KMS-11 (cell line): ENCODE measurements around the gene SRSF11.

ENCODE experiments used
- H2AFZ ChIP-seq: fragments of 200-600 bp; sonication (generic); 2 replicates; pipeline ENCODE4 v1.6.1; 2016; ENCODE audit warnings: antibody characterized with exemption, mixed run types, low read depth
- H3K27ac ChIP-seq: fragments of 200-600 bp; sonication (generic); 2 replicates; pipeline ENCODE4 v1.6.1; 2016; ENCODE audit warnings: mild to moderate bottlenecking, mixed run types
- H3K27me3 ChIP-seq: fragments of 200-600 bp; sonication (generic); 2 replicates; pipeline ENCODE4 v1.6.1; 2017; ENCODE audit warnings: mild to moderate bottlenecking, low read depth, mixed run types, moderate library complexity; ENCODE audit not compliant: insufficient read depth
- H3K36me3 ChIP-seq: fragments of 200-600 bp; sonication (generic); 2 replicates; pipeline ENCODE4 v1.6.1; 2017; ENCODE audit warnings: mild to moderate bottlenecking, mixed run types; ENCODE audit not compliant: insufficient read depth
- H3K4me1 ChIP-seq: fragments of 200-600 bp; sonication (generic); 2 replicates; pipeline ENCODE4 v1.6.1; 2016; ENCODE audit warnings: mild to moderate bottlenecking, low read depth, mixed run types; ENCODE audit not compliant: poor library complexity, severe bottlenecking
- H3K4me2 ChIP-seq: fragments of 200-600 bp; sonication (generic); 2 replicates; pipeline ENCODE4 v1.7.0; 2016; ENCODE audit warnings: mild to moderate bottlenecking, mixed run types
- H3K4me3 ChIP-seq: fragments of 200-600 bp; sonication (generic); IDR thresholded peaks from 2 replicates; pipeline ENCODE4 v1.6.1; 2017; ENCODE audit warnings: low read depth, low read length, mixed read lengths; ENCODE audit not compliant: insufficient read depth
- H3K79me2 ChIP-seq: fragments of 200-600 bp; sonication (generic); 2 replicates; pipeline ENCODE4 v1.6.1; 2016; ENCODE audit warnings: low read depth, mixed run types; ENCODE audit not compliant: insufficient read depth
- H3K9ac ChIP-seq: fragments of 200-600 bp; sonication (generic); 2 replicates; pipeline ENCODE4 v1.6.1; 2016; ENCODE audit warnings: mild to moderate bottlenecking, mixed run types
- H4K20me1 ChIP-seq: fragments of 200-600 bp; sonication (generic); 2 replicates; pipeline ENCODE4 v1.6.1; 2016; ENCODE audit warnings: mild to moderate bottlenecking, mixed run types; ENCODE audit not compliant: insufficient read depth
- TF ChIP-seq, protein P1 (sequence below): fragments of 200-600 bp; sonication (generic); conservative IDR thresholded peaks from 2 replicates; pipeline ENCODE4 v1.6.1; 2017; ENCODE audit warnings: low read depth, mild to moderate bottlenecking, antibody characterized with exemption, low read length, moderate library complexity, mixed read lengths

SRSF11 gene

GRCh38 chr1:70194601-70195000 lies 26.6 kb upstream of the SRSF11 start:
- no peak overlapping the region for H3K4me2 ChIP-seq
- no peaks in the 10 kb centered on the region for H3K4me1 ChIP-seq
- H3K4me3 ChIP-seq: no peak overlapping the region
- no peaks in the 10 kb centered on the region for H4K20me1 ChIP-seq
- H3K27me3 ChIP-seq: no peaks in the 10 kb centered on the region
- H3K9ac ChIP-seq: no peak overlapping the region
- H3K36me3 ChIP-seq: no peaks in the 10 kb centered on the region
- no peak overlapping the region for H2AFZ ChIP-seq
- peaks cover 9% of the 10 kb centered on the region; the same call in 1 of the 2 replicates for H3K79me2 ChIP-seq
- TF ChIP-seq, protein P1, sequence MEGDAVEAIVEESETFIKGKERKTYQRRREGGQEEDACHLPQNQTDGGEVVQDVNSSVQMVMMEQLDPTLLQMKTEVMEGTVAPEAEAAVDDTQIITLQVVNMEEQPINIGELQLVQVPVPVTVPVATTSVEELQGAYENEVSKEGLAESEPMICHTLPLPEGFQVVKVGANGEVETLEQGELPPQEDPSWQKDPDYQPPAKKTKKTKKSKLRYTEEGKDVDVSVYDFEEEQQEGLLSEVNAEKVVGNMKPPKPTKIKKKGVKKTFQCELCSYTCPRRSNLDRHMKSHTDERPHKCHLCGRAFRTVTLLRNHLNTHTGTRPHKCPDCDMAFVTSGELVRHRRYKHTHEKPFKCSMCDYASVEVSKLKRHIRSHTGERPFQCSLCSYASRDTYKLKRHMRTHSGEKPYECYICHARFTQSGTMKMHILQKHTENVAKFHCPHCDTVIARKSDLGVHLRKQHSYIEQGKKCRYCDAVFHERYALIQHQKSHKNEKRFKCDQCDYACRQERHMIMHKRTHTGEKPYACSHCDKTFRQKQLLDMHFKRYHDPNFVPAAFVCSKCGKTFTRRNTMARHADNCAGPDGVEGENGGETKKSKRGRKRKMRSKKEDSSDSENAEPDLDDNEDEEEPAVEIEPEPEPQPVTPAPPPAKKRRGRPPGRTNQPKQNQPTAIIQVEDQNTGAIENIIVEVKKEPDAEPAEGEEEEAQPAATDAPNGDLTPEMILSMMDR: no peak
- H3K27ac ChIP-seq: no peak overlapping the region

DNA sequence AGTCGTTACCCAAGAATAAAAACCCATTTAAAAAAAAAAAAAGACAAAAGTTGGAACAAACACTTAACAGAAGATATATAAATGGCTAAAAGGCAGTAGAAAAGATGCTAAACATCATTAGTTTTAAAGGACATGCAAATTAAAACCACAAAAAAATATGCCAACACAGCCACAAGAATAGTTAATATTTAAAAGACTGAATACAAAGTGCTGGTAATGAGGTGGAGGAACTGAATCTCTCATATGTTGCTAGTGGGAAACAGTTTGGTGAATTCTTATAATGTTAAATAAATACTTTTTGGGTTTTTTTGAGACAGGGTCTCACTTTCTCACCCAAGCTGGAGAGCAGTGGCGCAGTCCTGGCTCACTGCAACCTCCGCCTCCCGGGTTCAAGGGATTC lies 25.8 kb upstream of the SRSF11 start:
- H4K20me1 ChIP-seq: no peaks in the 10 kb centered on the region
- no peaks in the 10 kb centered on the region for H3K27me3 ChIP-seq
- H3K36me3 ChIP-seq: no peaks in the 10 kb centered on the region
- no peak overlapping the region for H3K27ac ChIP-seq
- TF ChIP-seq, protein P1: no peak
- H3K4me3 ChIP-seq: no peak overlapping the region
- no peak overlapping the region for H2AFZ ChIP-seq
- no peaks in the 10 kb centered on the region for H3K4me1 ChIP-seq
- H3K79me2 ChIP-seq: peaks cover 9% of the 10 kb centered on the region; the same call in 1 of the 2 replicates
- no peak overlapping the region for H3K4me2 ChIP-seq
- no peak overlapping the region for H3K9ac ChIP-seq

- no peak overlapping the region for H3K4me3 ChIP-seq
- no peaks in the 10 kb centered on the region for H3K36me3 ChIP-seq
- H3K9ac ChIP-seq: no peak overlapping the region
- H3K4me1 ChIP-seq: no peaks in the 10 kb centered on the region
- no peak overlapping the region for H3K27ac ChIP-seq
- TF ChIP-seq, protein P1: no peak
- H2AFZ ChIP-seq: no peak overlapping the region
- peaks cover 18% of the 10 kb centered on the region; the same call in 1 of the 2 replicates for H3K79me2 ChIP-seq
- H4K20me1 ChIP-seq: no peaks in the 10 kb centered on the region
- no peak overlapping the region for H3K4me2 ChIP-seq
- H3K27me3 ChIP-seq: no peaks in the 10 kb centered on the region
These were observed 24.8 kb upstream of the SRSF11 start for GRCh38 chr1:70196333-70196732.

DNA sequence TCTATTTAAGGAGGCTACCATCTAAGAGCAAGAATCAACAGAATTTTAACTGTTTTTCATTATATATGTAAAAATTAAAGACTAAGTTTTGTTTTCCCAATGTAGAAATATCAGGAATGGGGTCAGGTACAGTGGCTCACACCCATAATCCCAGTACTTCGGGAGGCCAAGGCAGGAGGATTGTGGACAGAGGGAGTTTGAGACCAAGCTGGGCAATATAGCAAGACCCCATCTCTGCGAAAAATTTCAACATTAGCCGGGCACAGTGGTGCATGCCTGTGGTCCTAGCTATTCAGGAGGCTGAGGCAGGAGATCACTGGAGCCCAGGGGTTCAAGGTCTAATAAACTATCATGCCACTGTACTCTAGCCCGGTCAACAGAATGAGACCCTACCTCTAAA lies 21.1 kb upstream of the SRSF11 start:
- H3K4me3 ChIP-seq: no peak overlapping the region
- H3K4me2 ChIP-seq: no peak overlapping the region
- no peak overlapping the region for H3K27ac ChIP-seq
- H2AFZ ChIP-seq: no peak overlapping the region
- H3K4me1 ChIP-seq: peaks cover 11% of the 10 kb centered on the region
- TF ChIP-seq, protein P1: no peak
- no peaks in the 10 kb centered on the region for H3K36me3 ChIP-seq
- peaks cover 49% of the 10 kb centered on the region for H3K79me2 ChIP-seq
- H3K9ac ChIP-seq: no peak overlapping the region
- no peaks in the 10 kb centered on the region for H3K27me3 ChIP-seq
- no peaks in the 10 kb centered on the region for H4K20me1 ChIP-seq
